HG02642 (cell line): ENCODE measurements around the gene APBB1IP.
"Not testable (repeated sequence)": the region's sequence is repeated elsewhere in the genome, so short reads cannot be mapped to it uniquely, and the experiment has no call there.

ENCODE experiments used
- ATAC-seq: cut with Tn5 transposase; IDR thresholded peaks from one replicate; pipeline ENCODE4 v1.9.1; 2021; ENCODE audit warnings: mild to moderate bottlenecking; ENCODE audit not compliant: unreplicated experiment, poor library complexity

APBB1IP gene

GRCh38 chr10:26474845-26475244 is 36.7 kb downstream of the APBB1IP start:
- not testable (repeated sequence) for ATAC-seq

GRCh38 chr10:26475386-26475785 is 37.2 kb downstream of the APBB1IP start:
- no peak for ATAC-seq

- ATAC-seq: no peak
Measured at GRCh38 chr10:26477501-26477900, 39.4 kb downstream of the APBB1IP start.

- no peak for ATAC-seq
Measured at GRCh38 chr10:26478061-26478460, 39.9 kb downstream of the APBB1IP start.

GRCh38 chr10:26479766-26480492 is 41.8 kb downstream of the APBB1IP start:
- no peak for ATAC-seq

GRCh38 chr10:26481315-26481692 is 43.2 kb downstream of the APBB1IP start:
- no peak for ATAC-seq

GRCh38 chr10:26481914-26482550 is 43.9 kb downstream of the APBB1IP start:
- peak; percentile 41 for ATAC-seq

- no peak for ATAC-seq
Measured at GRCh38 chr10:26483554-26483953, 45.4 kb downstream of the APBB1IP start.

- ATAC-seq: no peak
Measured at GRCh38 chr10:26485150-26485941, 47.2 kb downstream of the APBB1IP start.

GRCh38 chr10:26486304-26486703 is 48.2 kb downstream of the APBB1IP start:
- ATAC-seq: no peak

- peak; percentile 86 for ATAC-seq
Measured at GRCh38 chr10:26486990-26487850, 49.1 kb downstream of the APBB1IP start.

GRCh38 chr10:26488344-26488743 is 50.2 kb downstream of the APBB1IP start:
- no peak for ATAC-seq

GRCh38 chr10:26489081-26489480 is 50.9 kb downstream of the APBB1IP start:
- ATAC-seq: no peak

GRCh38 chr10:26490367-26490766 is 52.2 kb downstream of the APBB1IP start:
- not testable (repeated sequence) for ATAC-seq

GRCh38 chr10:26491276-26491675 is 53.1 kb downstream of the APBB1IP start:
- ATAC-seq: no peak

GRCh38 chr10:26491934-26492333 is 53.8 kb downstream of the APBB1IP start:
- no peak for ATAC-seq

GRCh38 chr10:26492725-26493124 is 54.6 kb downstream of the APBB1IP start:
- ATAC-seq: not testable (repeated sequence)

GRCh38 chr10:26494018-26494417 is 55.9 kb downstream of the APBB1IP start:
- ATAC-seq: no peak

- ATAC-seq: no peak
Measured at GRCh38 chr10:26499426-26499825, 61.3 kb downstream of the APBB1IP start.

GRCh38 chr10:26502986-26503385 is 64.8 kb downstream of the APBB1IP start:
- no peak for ATAC-seq
